Astrocyte (in vitro differentiated cells and primary cell): Measurements from ENCODE around the gene CREB3L2. TPM values are rescaled to one million over a fixed set of nuclear protein-coding genes. Genes with fewer than 3 reads are reported as not detected.
A peak's percentile ranks its signal among the peaks of the same experiment; 100 is the strongest.

ENCODE experiments used
- DNase-seq: peaks from one replicate; pipeline ENCODE4 v3.0.0-alpha.2; 2010; ENCODE audit warnings: low read depth
- FAIRE-seq: peaks from 2 replicates; lab custom pipeline; 2011; peaks lifted over from hg19 to GRCh38; lab: Jason Lieb, UNC
- H2AFZ ChIP-seq: 2 replicates; pipeline ENCODE4 v1.6.0; 2012; ENCODE audit warnings: low read depth, low read length, inconsistent platforms
- H3K27ac ChIP-seq: 2 replicates; pipeline ENCODE4 v1.5.1; 2011; ENCODE audit warnings: low read depth, low read length, inconsistent platforms
- H3K27me3 ChIP-seq: 2 replicates; pipeline ENCODE4 v1.6.0; 2011; ENCODE audit warnings: low read length, inconsistent platforms; ENCODE audit not compliant: insufficient read depth
- H3K36me3 ChIP-seq: 2 replicates; pipeline ENCODE4 v1.5.1; 2011; ENCODE audit warnings: low read length, inconsistent platforms; ENCODE audit not compliant: insufficient read depth
- H3K4me1 ChIP-seq: 2 replicates; pipeline ENCODE4 v1.5.1; 2011; ENCODE audit warnings: low read length, inconsistent platforms; ENCODE audit not compliant: insufficient read depth
- H3K4me2 ChIP-seq: 2 replicates; pipeline ENCODE4 v1.6.0; 2012; ENCODE audit warnings: low read length, inconsistent platforms
- H3K4me3 ChIP-seq: 2 replicates; pipeline ENCODE4 v1.5.1; 2011; ENCODE audit warnings: low read depth, mild to moderate bottlenecking, low read length, inconsistent platforms; ENCODE audit not compliant: insufficient read depth
- H3K79me2 ChIP-seq: 2 replicates; pipeline ENCODE4 v1.6.0; 2012; ENCODE audit warnings: mild to moderate bottlenecking, low read length, inconsistent platforms; ENCODE audit not compliant: insufficient read depth
- H3K9ac ChIP-seq: 2 replicates; pipeline ENCODE4 v1.6.0; 2012; ENCODE audit warnings: mild to moderate bottlenecking, low read length, inconsistent platforms
- H3K9me3 ChIP-seq: 2 replicates; pipeline ENCODE4 v1.5.1; 2012; ENCODE audit warnings: low read depth, mild to moderate bottlenecking, low read length, inconsistent platforms; ENCODE audit not compliant: insufficient read depth
- H4K20me1 ChIP-seq: 2 replicates; pipeline ENCODE4 v1.6.0; 2012; ENCODE audit warnings: low read length, inconsistent platforms; ENCODE audit not compliant: insufficient read depth
- H3K27ac Mint-ChIP-seq: one replicate; pipeline ENCODE4 v1.8.0; 2021; ENCODE audit warnings: mild to moderate bottlenecking, mixed read lengths; ENCODE audit not compliant: unreplicated experiment
- H3K27me3 Mint-ChIP-seq: one replicate; pipeline ENCODE4 v1.8.0; 2021; ENCODE audit warnings: low read depth, mixed read lengths; ENCODE audit not compliant: unreplicated experiment
- H3K36me3 Mint-ChIP-seq: one replicate; pipeline ENCODE4 v1.8.0; 2021; ENCODE audit warnings: low read depth, mixed read lengths; ENCODE audit not compliant: unreplicated experiment
- H3K4me1 Mint-ChIP-seq: one replicate; pipeline ENCODE4 v1.8.0; 2021; ENCODE audit warnings: low read depth, mixed read lengths; ENCODE audit not compliant: unreplicated experiment
- H3K4me3 Mint-ChIP-seq: one replicate; pipeline ENCODE4 v1.8.0; 2021; ENCODE audit warnings: mild to moderate bottlenecking, moderate library complexity, mixed read lengths; ENCODE audit not compliant: unreplicated experiment
- H3K9me3 Mint-ChIP-seq: one replicate; pipeline ENCODE4 v1.8.0; 2021; ENCODE audit warnings: mild to moderate bottlenecking, mixed read lengths; ENCODE audit not compliant: unreplicated experiment
- CTCF ChIP-seq: IDR thresholded peaks from 2 replicates; pipeline ENCODE4 v1.5.1; 2011; ENCODE audit warnings: low read depth, mild to moderate bottlenecking, inconsistent platforms, low read length, moderate library complexity; ENCODE audit not compliant: insufficient read depth
- EZH2 ChIP-seq: IDR thresholded peaks from 2 replicates; pipeline ENCODE4 v1.6.1; 2012; ENCODE audit warnings: mild to moderate bottlenecking, low read length, inconsistent platforms; ENCODE audit not compliant: insufficient read depth
- total RNA-seq: library from RNA; stranded (reverse); gene quantifications from 2 replicates; pipeline ENCODE4 v1.2.1, GENCODE V29; 2021

CREB3L2 gene
- total RNA-seq, 1 donor from 2014 or later: 116 TPM

GRCh38 chr7:138004936-138005335 lies 3.0 kb upstream of the CREB3L2 start:
- Histone ChIP-seq H2AFZ (no peak overlapping the region), H3K79me2 (peaks cover 19% of the 10 kb centered on the region), H3K9me3 (no peaks in the 10 kb centered on the region), H3K4me3 (no peak overlapping the region), H3K27ac (no peak overlapping the region), H4K20me1 (peaks cover 3% of the 10 kb centered on the region), H3K4me1 (peaks cover 2% of the 10 kb centered on the region), H3K27me3 (no peaks in the 10 kb centered on the region), H3K4me2 (no peak overlapping the region), H3K36me3 (no peaks in the 10 kb centered on the region), H3K9ac (no peak overlapping the region)
- Mint-ChIP-seq H3K4me3 (no peak overlapping the region), H3K36me3 (no peaks in the 10 kb centered on the region), H3K27ac (no peak overlapping the region), H3K4me1 (no peaks in the 10 kb centered on the region), H3K9me3 (no peaks in the 10 kb centered on the region), H3K27me3 (no peaks in the 10 kb centered on the region)
- FAIRE-seq: no peak
- DNase-seq: no peak
- TF ChIP-seq CTCF (no peak), EZH2 (no peak)

- Mint-ChIP-seq H3K27me3 (no peaks in the 10 kb centered on the region), H3K9me3 (no peaks in the 10 kb centered on the region), H3K4me3 (no peak overlapping the region), H3K27ac (no peak overlapping the region), H3K4me1 (peaks cover 3% of the 10 kb centered on the region), H3K36me3 (no peaks in the 10 kb centered on the region)
- H2AFZ ChIP-seq: no peak overlapping the region
- H3K4me1 ChIP-seq: peaks cover 9% of the 10 kb centered on the region
- no peak for TF ChIP-seq CTCF
- TF ChIP-seq EZH2: no peak
- peaks cover 12% of the 10 kb centered on the region for H4K20me1 ChIP-seq
- H3K4me2 ChIP-seq: no peak overlapping the region
- no peak for DNase-seq
- no peak for FAIRE-seq
- no peaks in the 10 kb centered on the region for H3K36me3 ChIP-seq
- no peak overlapping the region for H3K4me3 ChIP-seq
- no peak overlapping the region for H3K27ac ChIP-seq
- no peaks in the 10 kb centered on the region for H3K27me3 ChIP-seq
- no peak overlapping the region for H3K9ac ChIP-seq
- H3K79me2 ChIP-seq: peaks cover 28% of the 10 kb centered on the region
- H3K9me3 ChIP-seq: no peaks in the 10 kb centered on the region
Measured at GRCh38 chr7:138004046-138004445, 2.2 kb upstream of the CREB3L2 start.

- H3K27me3 ChIP-seq: no peaks in the 10 kb centered on the region
- peak overlapping the region; percentile 45 for H3K4me2 ChIP-seq
- TF ChIP-seq EZH2 (no peak), CTCF (no peak)
- no peaks in the 10 kb centered on the region for H3K9me3 Mint-ChIP-seq
- no peak overlapping the region for H3K4me3 Mint-ChIP-seq
- H3K9ac ChIP-seq: peak overlapping the region; percentile 23
- peaks cover 23% of the 10 kb centered on the region for H4K20me1 ChIP-seq
- no peaks in the 10 kb centered on the region for H3K27me3 Mint-ChIP-seq
- H3K27ac ChIP-seq: peak overlapping the region; percentile 21
- no peak overlapping the region for H3K4me3 ChIP-seq
- H3K79me2 ChIP-seq: peaks cover 41% of the 10 kb centered on the region
- peaks cover 3% of the 10 kb centered on the region for H3K36me3 Mint-ChIP-seq
- H3K27ac Mint-ChIP-seq: no peak overlapping the region
- FAIRE-seq: no peak
- DNase-seq: no peak
- peaks cover 6% of the 10 kb centered on the region for H3K36me3 ChIP-seq
- peaks cover 22% of the 10 kb centered on the region for H3K4me1 ChIP-seq
- H2AFZ ChIP-seq: peak overlapping the region; percentile 25
- H3K9me3 ChIP-seq: no peaks in the 10 kb centered on the region
- H3K4me1 Mint-ChIP-seq: peaks cover 12% of the 10 kb centered on the region
Measured at GRCh38 chr7:138002828-138003189, 923 bp upstream of the CREB3L2 start.
